GM12878 (cell line): ENCODE measurements around the gene SBF1. TPM values are rescaled to one million over a fixed set of nuclear protein-coding genes. Genes with fewer than 3 reads are reported as not detected.

Experiments used
- ATAC-seq: fragments of 200-7000 bp; cut with Tn5 transposase; 3 replicates; pipeline ENCODE4 v1.9.1; 2020; ENCODE audit warnings: mild to moderate bottlenecking, moderate library complexity
- BruUV-seq: library from RNA; stranded (reverse); fragments of 400-500 nt; replicated peaks from 2 replicates; lab custom pipeline; 2021; lab: Mats Ljungman, UMichigan
- CTCF ChIA-PET: fragments of 300-600 bp; sonication (Branson Sonifier 250); formaldehyde crosslinking; extraction: SDS; loops from one replicate; lab custom pipeline; 2021; ENCODE audit warnings: inconsistent platforms; lab: Yijun Ruan, JAX
- POLR2A ChIA-PET: fragments of 350-600 bp; formaldehyde crosslinking; extraction: SDS; loops from one replicate; lab custom pipeline; 2021; ENCODE audit warnings: inconsistent platforms; lab: Charles Lee
- RAD21 ChIA-PET: fragments of 300-600 bp; sonication (Branson Sonifier 250); formaldehyde crosslinking; loops from one replicate; lab custom pipeline; 2023; ENCODE audit warnings: antibody characterized with exemption; ENCODE audit not compliant: unreplicated experiment; lab: Charles Lee
- SMC1A ChIA-PET: fragments of 300-600 bp; sonication (Branson Sonifier 250); formaldehyde crosslinking; loops from one replicate; lab custom pipeline; 2023; ENCODE audit not compliant: unreplicated experiment, uncharacterized antibody; lab: Charles Lee
- DNase-seq: peaks from one replicate; pipeline ENCODE4 v3.0.0-alpha.2; 2011; ENCODE audit warnings: low read depth, low spot score
- FAIRE-seq: peaks from 3 replicates; lab custom pipeline; 2011; peaks lifted over from hg19 to GRCh38; lab: Jason Lieb, UNC
- H2AFZ ChIP-seq: 2 replicates; pipeline ENCODE4 v1.6.0; 2011; ENCODE audit warnings: low read depth, low read length, control low read depth; ENCODE audit not compliant: control insufficient read depth
- H3K27ac ChIP-seq: 2 replicates; pipeline ENCODE4 v1.5.1; 2011; ENCODE audit warnings: control low read depth; ENCODE audit not compliant: control insufficient read depth, insufficient read depth
- H3K27me3 ChIP-seq, 2 experiments: replicated peaks in 1 of 2; 2 replicates each; pipeline versions ENCODE4 v1.6.0 to v1.6.1; 2011; ENCODE audit warnings: low read length in 1 of 2; ENCODE audit not compliant: control insufficient read depth in 2 of 2, insufficient read depth in 2 of 2
- H3K36me3 ChIP-seq, 2 experiments: 2 replicates each; pipeline ENCODE4 v1.5.1; 2011; ENCODE audit warnings: low read length in 1 of 2; ENCODE audit not compliant: control insufficient read depth in 2 of 2, insufficient read depth in 2 of 2
- H3K4me1 ChIP-seq: 2 replicates; pipeline ENCODE4 v1.6.1; 2011; ENCODE audit warnings: mild to moderate bottlenecking, low read length, moderate library complexity, mixed read lengths; ENCODE audit not compliant: control insufficient read depth, insufficient read depth
- H3K4me2 ChIP-seq: 2 replicates; pipeline ENCODE4 v1.6.0; 2011; ENCODE audit warnings: control low read depth; ENCODE audit not compliant: control insufficient read depth, insufficient read depth
- H3K4me3 ChIP-seq: fragments of 200-600 bp; sonication (generic); 2 replicates; pipeline ENCODE4 v1.5.1; 2016
- H3K79me2 ChIP-seq: 2 replicates; pipeline ENCODE4 v1.6.0; 2011; ENCODE audit warnings: low read length; ENCODE audit not compliant: control insufficient read depth, insufficient read depth
- H3K9ac ChIP-seq: 2 replicates; pipeline ENCODE4 v1.8.0; 2011; ENCODE audit warnings: low read length, control low read depth, mixed read lengths; ENCODE audit not compliant: control insufficient read depth, insufficient read depth
- H3K9me3 ChIP-seq: replicated peaks from 3 replicates; pipeline ENCODE4 v1.5.1; 2011; ENCODE audit warnings: mild to moderate bottlenecking, low read length; ENCODE audit not compliant: control insufficient read depth, insufficient read depth
- H4K20me1 ChIP-seq: 2 replicates; pipeline ENCODE4 v1.6.0; 2011; ENCODE audit not compliant: control insufficient read depth, insufficient read depth
- ATF7 ChIP-seq: fragments of 450-650 bp; IDR thresholded peaks from 2 replicates; pipeline ENCODE4 v1.6.1; 2016; ENCODE audit warnings: low read depth, mild to moderate bottlenecking
- CTCF ChIP-seq, 3 experiments: IDR thresholded peaks in 2 of 3; conservative IDR thresholded peaks in 1 of 3; 2 replicates each; pipeline ENCODE4 v1.5.1; 2011; ENCODE audit warnings: low read depth in 3 of 3, low read length in 3 of 3, mild to moderate bottlenecking in 3 of 3, control low read depth in 2 of 3, moderate library complexity in 2 of 3, inconsistent platforms in 1 of 3, mixed read lengths in 1 of 3; ENCODE audit not compliant: control insufficient read depth in 2 of 3, insufficient read depth in 1 of 3; ENCODE audit errors: extremely low read depth in 1 of 3
- E2F4 ChIP-seq: IDR thresholded peaks from 2 replicates; pipeline ENCODE4 v1.6.1; 2012; ENCODE audit warnings: low read depth, low read length, improper control_type of control experiment
- IKZF2 ChIP-seq, 2 experiments: fragments of 450-650 bp; IDR thresholded peaks; 2 replicates each; pipeline ENCODE4 v1.6.1; 2017; ENCODE audit warnings: mild to moderate bottlenecking in 2 of 2, moderate library complexity in 2 of 2
- MEF2A ChIP-seq: IDR thresholded peaks from 2 replicates; pipeline ENCODE4 v1.6.1; 2011; ENCODE audit warnings: low read depth, mild to moderate bottlenecking, low read length, moderate library complexity; ENCODE audit not compliant: insufficient read depth
- PAX8 ChIP-seq: fragments of 450-650 bp; IDR thresholded peaks from 2 replicates; pipeline ENCODE4 v1.6.1; 2017; ENCODE audit warnings: mild to moderate bottlenecking, moderate library complexity
- RAD21 ChIP-seq: IDR thresholded peaks from 2 replicates; pipeline ENCODE4 v1.6.1; 2011; ENCODE audit warnings: mild to moderate bottlenecking, low read depth, low read length, moderate library complexity; ENCODE audit not compliant: insufficient read depth
- RAD51 ChIP-seq: fragments of 450-650 bp; IDR thresholded peaks from 2 replicates; pipeline ENCODE4 v1.6.1; 2016; ENCODE audit warnings: moderate library complexity, mild to moderate bottlenecking, inconsistent platforms
- RELA ChIP-seq: fragments of 450-650 bp; IDR thresholded peaks from 2 replicates; pipeline ENCODE4 v1.8.0; 2014; ENCODE audit warnings: borderline replicate concordance; ENCODE audit not compliant: partially characterized antibody
- SMC3 ChIP-seq: IDR thresholded peaks from 2 replicates; pipeline ENCODE4 v1.6.1; 2011; ENCODE audit warnings: low read length, improper control_type of control experiment, borderline replicate concordance
- STAT3 ChIP-seq: IDR thresholded peaks from 2 replicates; pipeline ENCODE4 v1.6.1; 2011; ENCODE audit warnings: low read depth, low read length, improper control_type of control experiment
- ZBED1 ChIP-seq: IDR thresholded peaks from 2 replicates; pipeline ENCODE4 v1.6.1; 2016; ENCODE audit warnings: borderline replicate concordance
- ZBTB40 ChIP-seq: fragments of 450-650 bp; IDR thresholded peaks from 2 replicates; pipeline ENCODE4 v1.6.1; 2016; ENCODE audit warnings: mild to moderate bottlenecking, moderate library complexity, borderline replicate concordance
- WGBS: methylation state at CpG from one replicate; pipeline ENCODE4 v1.1.6; 2016; ENCODE audit warnings: low lambda C conversion rate; ENCODE audit not compliant: insufficient replicate concordance, insufficient coverage; ENCODE audit errors: missing lambda C conversion rate; 5-methylcytosine and 5-hydroxymethylcytosine counted together
- in situ Hi-C: fragments of 300-500 bp; cut with MboI; formaldehyde crosslinking; loops from 9 replicates; pipeline ENCODE4 v1.14.3; 2018; ENCODE audit warnings: mixed read lengths
- intact Hi-C: fragments of 100-400 bp; cut with micrococcal nuclease; formaldehyde crosslinking; loops from one replicate; pipeline ENCODE4 v1.14.2; 2022; ENCODE audit not compliant: unreplicated experiment
- polyA plus RNA-seq, 11 experiments: library from polyadenylated mRNA; depleted of rRNA in 4 of 11; unstranded in 6 of 11; stranded (reverse) in 5 of 11; fragments of >200 nt; fragmentation: Nextera tagmentation in 4 of 11; fragmentation: Illumina TruSeq in 1 of 11; extraction: Ambion mirVana in 4 of 11; extraction: Trizol in 1 of 11; gene quantifications; 1 replicate in 1 of 11; 2 replicates in 10 of 11; pipeline versions ENCODE4 v1.2.1 to v1.2.3, GENCODE V29; 2011 to 2016; ENCODE audit warnings: inconsistent platforms in 2 of 11, missing spikeins in 2 of 11, low read depth in 1 of 11
- total RNA-seq, 4 experiments: library from RNA; depleted of rRNA in 3 of 4; stranded (reverse); fragments of >200 nt in 3 of 4; fragmentation: Illumina TruSeq in 1 of 4; extraction: Trizol in 1 of 4; gene quantifications; 2 replicates each; pipeline versions ENCODE4 v1.2.1 to v1.2.3, GENCODE V29; 2013 to 2021
- TF ChIP-seq, protein P1 (sequence below): fragments of 450-650 bp; IDR thresholded peaks from 2 replicates; pipeline ENCODE4 v1.6.1; 2016; ENCODE audit warnings: mild to moderate bottlenecking

The SBF1 gene
- total and polyA plus RNA-seq, 10 of the 15 experiments (the other 5 are each of a cell fraction or from before 2014, with no cell fraction given), result 0.23 to 95.0 (median 17.8) TPM

DNA sequence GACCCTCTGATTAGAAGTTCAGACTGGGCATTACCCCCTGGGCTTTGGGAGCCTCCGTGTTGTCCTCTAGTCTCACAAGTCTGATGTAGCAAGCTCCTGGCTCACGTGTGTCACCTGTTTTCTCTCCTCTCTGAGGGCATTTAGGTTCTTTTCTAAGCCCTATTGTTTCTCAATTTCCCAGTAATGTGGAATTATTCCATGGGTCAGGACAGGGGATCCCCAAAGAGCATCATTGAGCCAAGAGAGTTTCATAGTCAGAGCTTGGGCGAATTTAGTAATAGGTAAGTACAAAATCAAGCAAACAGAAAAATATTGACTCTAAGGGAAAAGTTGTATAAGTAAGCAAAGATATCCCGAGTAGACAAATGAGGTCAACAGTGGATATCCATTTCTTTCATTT, 74.4 kb downstream of the SBF1 start (continued):
- TF ChIP-seq ZBTB40 (no peak), ZBED1 (no peak), ATF7 (no peak), IKZF2 (IDR thresholded peaks at IDR 0.05) (no peak)
- TF ChIP-seq, protein P1, sequence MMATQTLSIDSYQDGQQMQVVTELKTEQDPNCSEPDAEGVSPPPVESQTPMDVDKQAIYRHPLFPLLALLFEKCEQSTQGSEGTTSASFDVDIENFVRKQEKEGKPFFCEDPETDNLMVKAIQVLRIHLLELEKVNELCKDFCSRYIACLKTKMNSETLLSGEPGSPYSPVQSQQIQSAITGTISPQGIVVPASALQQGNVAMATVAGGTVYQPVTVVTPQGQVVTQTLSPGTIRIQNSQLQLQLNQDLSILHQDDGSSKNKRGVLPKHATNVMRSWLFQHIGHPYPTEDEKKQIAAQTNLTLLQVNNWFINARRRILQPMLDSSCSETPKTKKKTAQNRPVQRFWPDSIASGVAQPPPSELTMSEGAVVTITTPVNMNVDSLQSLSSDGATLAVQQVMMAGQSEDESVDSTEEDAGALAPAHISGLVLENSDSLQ, result no peak

DNA sequence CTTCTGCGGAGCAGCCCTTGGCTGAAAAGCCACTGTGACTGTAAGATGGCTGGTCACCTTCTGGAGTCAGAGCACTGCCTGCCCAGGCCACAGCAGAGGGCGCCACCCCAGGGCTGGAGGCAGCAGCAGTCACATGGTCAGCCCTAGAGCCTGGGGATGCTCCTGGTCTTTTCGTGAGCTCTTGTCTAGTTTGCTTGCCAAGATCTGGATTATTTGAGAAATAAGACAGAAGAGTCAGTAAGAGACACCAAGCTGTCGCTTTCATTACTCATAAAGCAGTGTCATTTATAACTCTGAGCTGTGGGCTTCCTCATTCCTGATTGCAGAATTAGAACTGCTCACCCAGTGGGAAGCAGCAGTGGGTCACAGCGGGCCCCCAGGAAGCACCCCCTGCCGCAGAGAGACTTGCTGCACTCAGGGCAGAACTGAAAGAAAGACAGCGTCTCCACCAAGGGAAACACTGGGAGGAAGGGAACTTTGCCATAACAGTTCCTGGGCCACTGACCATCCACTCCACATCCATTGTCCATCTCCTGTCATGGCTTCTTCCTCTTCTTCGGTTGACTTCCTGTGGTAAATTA, 75.0 kb downstream of the SBF1 start:
- H3K9me3 ChIP-seq, result no peaks in the 10 kb centered on the region
- peak overlapping the region; percentile 8; the same call in 1 of the 2 replicates for H2AFZ ChIP-seq
- no peaks in the 10 kb centered on the region for H3K27me3 ChIP-seq
- H3K79me2 ChIP-seq, result no peaks in the 10 kb centered on the region
- POLR2A ChIA-PET, result interaction anchor here (0.5 to 0.7 kb wide), 2 partner anchors 38 to 193 kb away, joined by 3 to 6 read pairs; no protein-coding TSS in a partner anchor
- no peak overlapping the region for H3K4me3 ChIP-seq
- peaks cover 13% of the 10 kb centered on the region in 2 experiments for H3K36me3 ChIP-seq
- no peaks in the 10 kb centered on the region for H4K20me1 ChIP-seq
- no peak overlapping the region for H3K27ac ChIP-seq
- CTCF ChIA-PET, result interaction anchor here (0.7 to 3.1 kb wide), 6 partner anchors 69 to 221 kb away, joined by 3 to 17 read pairs (median 7); partner anchors contain the start of gene CHKB
- intact Hi-C loops, result no loop called here
- no peak for DNase-seq
- no peak overlapping the region for H3K9ac ChIP-seq
- in situ Hi-C loops, result no loop called here
- RAD21 ChIA-PET, result interaction anchor here (0.8 to 1.3 kb wide), 4 partner anchors 98 to 148 kb away, joined by 3 to 4 read pairs (median 3); partner anchors contain the start of genes HDAC10, LMF2, NCAPH2 and SCO2
- no peak overlapping the region for H3K4me2 ChIP-seq
- BruUV-seq, result no TSS peak
- 82% methylated on average over 8 of the region's 8 CpGs for WGBS
- no peak for FAIRE-seq
- ATAC-seq, result peak; percentile 84
- SMC1A ChIA-PET, result interaction anchor here (1.1 to 1.6 kb wide), 5 partner anchors 71 to 221 kb away, joined by 3 to 7 read pairs (median 3); partner anchors contain the start of gene SCO2
- peaks cover 12% of the 10 kb centered on the region for H3K4me1 ChIP-seq
- TF ChIP-seq RAD21, result peak; percentile 32; the same call in 1 of the 2 replicates
- no peak for TF ChIP-seq E2F4
- no peak for TF ChIP-seq PAX8
- peak; percentile 44; the same call in 1 of the 2 replicates for TF ChIP-seq SMC3
- no peak for TF ChIP-seq MEF2A
- TF ChIP-seq RELA, result no peak
- TF ChIP-seq RAD51, result peak; percentile 39; the same call in 1 of the 2 replicates
- no peak for TF ChIP-seq STAT3
- TF ChIP-seq CTCF (IDR thresholded peaks at IDR 0.05 in 2 of 3, conservative IDR thresholded peaks at IDR 0.05 in 1 of 3; ENCODE audit: control insufficient read depth in 2 of 3, extremely low read depth in 1 of 3, insufficient read depth in 1 of 3, low read depth in 3 of 3, low read length in 3 of 3), result peak; percentile 48 to 61 (median 52)
